ENCODE data around the gene PROM1. TPM values are rescaled to one million over a fixed set of nuclear protein-coding genes. Genes with fewer than 3 reads are reported as not detected.

PROM1 gene
- total and polyA plus RNA-seq, 7 donors = 1.8 to 29.1 (median 4.4) TPM

DNA sequence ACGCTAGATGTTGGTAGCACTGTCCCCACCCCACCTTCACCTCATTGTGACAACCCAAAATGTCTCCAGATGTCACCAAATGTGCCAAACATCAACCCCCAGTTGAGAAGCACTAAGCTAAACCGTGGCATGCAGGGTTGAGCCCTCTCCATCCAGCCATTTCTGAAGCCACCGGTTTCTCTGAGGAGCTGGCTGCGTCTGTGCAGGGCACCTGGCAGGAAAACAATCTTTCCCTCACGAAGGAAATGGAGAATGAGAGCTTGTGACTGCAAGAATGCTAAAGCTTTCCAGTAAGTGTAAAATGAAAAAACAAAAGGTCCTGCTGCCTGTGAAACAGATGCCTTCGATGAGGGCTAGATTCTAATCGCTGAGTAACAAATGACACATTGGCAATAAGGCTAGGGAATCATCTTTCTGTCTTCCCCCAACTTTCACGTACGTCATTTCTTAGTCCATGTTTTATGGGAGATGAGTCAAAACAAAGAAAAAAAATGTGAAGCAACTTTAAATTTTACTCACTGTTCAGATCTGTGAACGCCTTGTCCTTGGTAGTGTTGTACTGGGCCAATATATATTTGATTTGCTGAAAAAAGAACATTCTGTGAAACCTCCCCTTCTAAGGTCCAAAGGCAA lies 59.9 kb downstream of the PROM1 start:
- Histone ChIP-seq H3K9me3 (no peaks in the 10 kb centered on the region), H3K4me1 (peaks cover 0 to 3% (median 0%) of the 10 kb centered on the region in 4 donors), H3K27ac (no peak overlapping the region), H3K36me3 (no peaks in the 10 kb centered on the region), H3K4me3 (no peak overlapping the region), H3K27me3 (no peaks in the 10 kb centered on the region)
- 80 to 81% methylated on average over 10 of the region's 10 CpGs for WGBS, 2 donors
- TF ChIP-seq, protein P1, sequence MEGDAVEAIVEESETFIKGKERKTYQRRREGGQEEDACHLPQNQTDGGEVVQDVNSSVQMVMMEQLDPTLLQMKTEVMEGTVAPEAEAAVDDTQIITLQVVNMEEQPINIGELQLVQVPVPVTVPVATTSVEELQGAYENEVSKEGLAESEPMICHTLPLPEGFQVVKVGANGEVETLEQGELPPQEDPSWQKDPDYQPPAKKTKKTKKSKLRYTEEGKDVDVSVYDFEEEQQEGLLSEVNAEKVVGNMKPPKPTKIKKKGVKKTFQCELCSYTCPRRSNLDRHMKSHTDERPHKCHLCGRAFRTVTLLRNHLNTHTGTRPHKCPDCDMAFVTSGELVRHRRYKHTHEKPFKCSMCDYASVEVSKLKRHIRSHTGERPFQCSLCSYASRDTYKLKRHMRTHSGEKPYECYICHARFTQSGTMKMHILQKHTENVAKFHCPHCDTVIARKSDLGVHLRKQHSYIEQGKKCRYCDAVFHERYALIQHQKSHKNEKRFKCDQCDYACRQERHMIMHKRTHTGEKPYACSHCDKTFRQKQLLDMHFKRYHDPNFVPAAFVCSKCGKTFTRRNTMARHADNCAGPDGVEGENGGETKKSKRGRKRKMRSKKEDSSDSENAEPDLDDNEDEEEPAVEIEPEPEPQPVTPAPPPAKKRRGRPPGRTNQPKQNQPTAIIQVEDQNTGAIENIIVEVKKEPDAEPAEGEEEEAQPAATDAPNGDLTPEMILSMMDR (IDR thresholded peaks at IDR 0.05) = no peak
- TF ChIP-seq EP300 (IDR thresholded peaks at IDR 0.05) (no peak), POLR2AphosphoS5 (IDR thresholded peaks at IDR 0.05) (no peak), POLR2A (IDR thresholded peaks at IDR 0.05) (no peak)
- intact Hi-C loops (cut with DNase I) = no loop called here
- DNase-seq = no peak

DNA sequence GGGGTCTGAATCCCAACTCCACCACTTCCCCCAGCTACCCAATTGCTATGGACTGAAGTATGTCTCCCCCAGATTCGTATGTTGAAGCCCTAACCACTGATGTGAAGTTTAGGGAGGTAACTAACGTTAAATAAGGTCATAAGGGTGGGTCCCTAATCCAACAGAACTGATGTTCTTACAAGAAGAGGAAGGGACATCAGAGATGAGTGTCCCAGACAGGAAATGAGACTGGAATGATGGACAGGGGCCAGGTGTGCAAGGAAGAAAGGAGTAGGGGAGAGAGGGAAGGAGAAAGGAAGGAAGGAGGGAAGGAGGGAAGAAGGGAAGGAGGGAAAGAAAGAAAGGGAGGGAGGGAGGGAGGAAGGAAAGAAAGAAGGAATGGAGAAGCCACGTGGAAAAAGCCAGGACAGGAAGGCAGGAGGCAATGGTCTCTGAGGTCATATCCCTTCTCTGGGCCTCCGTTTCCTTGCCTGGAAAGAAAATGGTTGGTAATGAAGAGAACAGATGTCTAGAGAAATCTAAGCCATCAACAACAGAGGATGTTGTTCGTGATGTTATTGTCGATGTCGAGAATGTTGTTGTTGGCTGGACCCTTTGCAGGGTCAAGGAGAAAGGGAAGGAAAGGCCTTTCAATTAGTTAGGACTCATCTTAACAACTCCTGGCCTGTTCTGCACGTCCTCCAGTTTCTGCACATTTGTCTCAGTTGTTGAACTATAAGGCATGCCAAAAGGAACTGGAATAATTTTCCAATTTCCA lies 61.8 kb downstream of the PROM1 start:
- no peaks in the 10 kb centered on the region for H3K36me3 ChIP-seq
- H3K9me3 ChIP-seq = no peaks in the 10 kb centered on the region
- no peak overlapping the region for H3K27ac ChIP-seq
- H3K4me3 ChIP-seq = no peak overlapping the region
- no peaks in the 10 kb centered on the region for H3K27me3 ChIP-seq
- DNase-seq = no peak
- H3K4me1 ChIP-seq = no peaks in the 10 kb centered on the region
- intact Hi-C loops (cut with DNase I) = no loop called here
- TF ChIP-seq POLR2A (IDR thresholded peaks at IDR 0.05) = no peak
- TF ChIP-seq, protein P1 (IDR thresholded peaks at IDR 0.05) = no peak
- no peak for TF ChIP-seq EP300 (IDR thresholded peaks at IDR 0.05)
- TF ChIP-seq POLR2AphosphoS5 (IDR thresholded peaks at IDR 0.05) = no peak
- WGBS, 2 donors = 78 to 83% methylated on average over 8 of the region's 8 CpGs

GRCh38 chr4:16019649-16020048 lies 64.2 kb downstream of the PROM1 start:
- no peak for TF ChIP-seq POLR2A (IDR thresholded peaks at IDR 0.05)
- TF ChIP-seq, protein P1 (IDR thresholded peaks at IDR 0.05) = no peak
- TF ChIP-seq POLR2AphosphoS5 (IDR thresholded peaks at IDR 0.05) = no peak
- no peak for TF ChIP-seq EP300 (IDR thresholded peaks at IDR 0.05)
- H3K27me3 ChIP-seq = no peaks in the 10 kb centered on the region
- H3K4me1 ChIP-seq = no peaks in the 10 kb centered on the region
- WGBS, 2 donors = 41 to 51% methylated on average over 3 of the region's 3 CpGs
- no peak overlapping the region for H3K4me3 ChIP-seq
- no peaks in the 10 kb centered on the region for H3K9me3 ChIP-seq
- DNase-seq = no peak
- H3K27ac ChIP-seq = no peak overlapping the region
- no peaks in the 10 kb centered on the region for H3K36me3 ChIP-seq
- intact Hi-C loops (cut with DNase I) = no loop called here

DNA sequence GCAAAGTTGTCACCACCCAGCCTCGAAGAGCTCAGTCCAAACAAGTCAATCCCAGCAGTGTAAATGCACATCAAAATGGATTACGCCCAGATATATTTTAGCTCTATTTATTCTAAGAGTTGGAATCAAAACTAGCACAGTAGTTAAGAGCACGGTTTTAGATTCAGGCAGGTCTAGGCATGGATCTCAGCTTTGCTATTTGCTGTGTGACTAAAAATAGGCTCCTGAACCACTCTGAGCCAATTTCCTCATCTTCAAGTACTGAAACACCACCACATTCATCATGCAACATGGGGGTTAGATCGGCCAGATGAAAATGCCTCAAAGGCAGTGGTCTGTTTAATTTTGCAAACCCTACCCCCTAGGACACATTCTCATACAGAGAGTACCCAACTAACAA lies 65.0 kb downstream of the PROM1 start:
- no peak for DNase-seq
- no peak for TF ChIP-seq POLR2AphosphoS5 (IDR thresholded peaks at IDR 0.05)
- TF ChIP-seq, protein P1 (IDR thresholded peaks at IDR 0.05) = no peak
- TF ChIP-seq POLR2A (IDR thresholded peaks at IDR 0.05) = no peak
- no peak for TF ChIP-seq EP300 (IDR thresholded peaks at IDR 0.05)
- intact Hi-C loops (cut with DNase I) = no loop called here
- Histone ChIP-seq H3K4me3 (no peak overlapping the region), H3K27me3 (no peaks in the 10 kb centered on the region), H3K4me1 (no peaks in the 10 kb centered on the region), H3K27ac (no peak overlapping the region), H3K36me3 (no peaks in the 10 kb centered on the region), H3K9me3 (no peaks in the 10 kb centered on the region)
- WGBS, 2 donors = 89 to 90% methylated on average over 4 of the region's 4 CpGs
